Naive thymus-derived CD4-positive, alpha-beta T cell (primary cell): ENCODE measurements around the gene PAOX. TPM values are rescaled to one million over a fixed set of nuclear protein-coding genes. Genes with fewer than 3 reads are reported as not detected.

ENCODE experiments used
- ATAC-seq: fragments of 150-1000 bp; cut with Tn5 transposase; 2 replicates; pipeline ENCODE4 v1.10.0; 2021; ENCODE audit warnings: mild to moderate bottlenecking, moderate library complexity
- CTCF ChIA-PET: fragments of 350-600 bp; sonication (Branson Sonifier 250); formaldehyde crosslinking; loops from one replicate; lab custom pipeline; 2021; ENCODE audit warnings: antibody characterized with exemption; lab: Charles Lee
- POLR2A ChIA-PET: fragments of 350-600 bp; sonication (Branson Sonifier 250); formaldehyde crosslinking; loops from one replicate; lab custom pipeline; 2021; ENCODE audit warnings: antibody characterized with exemption, inconsistent platforms; lab: Charles Lee
- DNase-seq, 9 donors: peaks; one replicate each; pipeline versions ENCODE4 v3.0.0 to v3.0.0-alpha.2; 2020 to 2022; ENCODE audit warnings: mixed read lengths in 1 of 9
- H3K27ac ChIP-seq: one replicate; pipeline ENCODE4 v1.7.0; 2013; ENCODE audit warnings: mild to moderate bottlenecking, low read depth, low read length, moderate library complexity
- H3K27me3 ChIP-seq, 2 donors: one replicate each; pipeline ENCODE4 v1.7.0; 2013; ENCODE audit warnings: low read length in 2 of 2, mild to moderate bottlenecking in 2 of 2, moderate library complexity in 2 of 2; ENCODE audit not compliant: control insufficient read depth in 2 of 2, insufficient read depth in 2 of 2
- H3K36me3 ChIP-seq, 3 experiments: 1 replicate in 2 of 3; 2 replicates in 1 of 3; pipeline ENCODE4 v1.7.0; 2013; ENCODE audit warnings: low read length in 3 of 3, mild to moderate bottlenecking in 3 of 3, moderate library complexity in 1 of 3; ENCODE audit not compliant: insufficient read depth in 3 of 3, control insufficient read depth in 2 of 3
- H3K4me1 ChIP-seq, 2 donors: one replicate each; pipeline ENCODE4 v1.7.0; 2013; ENCODE audit warnings: low read length in 2 of 2, mild to moderate bottlenecking in 2 of 2, moderate library complexity in 1 of 2; ENCODE audit not compliant: control insufficient read depth in 2 of 2, insufficient read depth in 2 of 2
- H3K4me3 ChIP-seq: 2 replicates; pipeline ENCODE4 v1.7.0; 2013; ENCODE audit warnings: mild to moderate bottlenecking, low read length
- H3K9me3 ChIP-seq, 3 experiments: 1 replicate in 2 of 3; 2 replicates in 1 of 3; pipeline ENCODE4 v1.7.0; 2013; ENCODE audit warnings: low read length in 3 of 3; ENCODE audit not compliant: control insufficient read depth in 2 of 3
- H3K27ac Mint-ChIP-seq, 9 donors: one replicate each; pipeline ENCODE4 v1.8.0; 2020 to 2022; ENCODE audit warnings: mixed read lengths in 9 of 9, mild to moderate bottlenecking in 8 of 9, moderate library complexity in 5 of 9, inconsistent platforms in 2 of 9
- H3K27me3 Mint-ChIP-seq, 5 donors: one replicate each; pipeline ENCODE4 v1.8.0; 2021 to 2022; ENCODE audit warnings: mixed read lengths in 5 of 5, mild to moderate bottlenecking in 1 of 5
- H3K36me3 Mint-ChIP-seq, 5 donors: one replicate each; pipeline ENCODE4 v1.8.0; 2020 to 2022; ENCODE audit warnings: mixed read lengths in 5 of 5, mild to moderate bottlenecking in 3 of 5, inconsistent platforms in 1 of 5
- H3K4me1 Mint-ChIP-seq, 7 donors: one replicate each; pipeline ENCODE4 v1.8.0; 2020 to 2022; ENCODE audit warnings: mixed read lengths in 7 of 7, mild to moderate bottlenecking in 3 of 7, inconsistent platforms in 1 of 7
- H3K4me3 Mint-ChIP-seq, 10 donors: one replicate each; pipeline ENCODE4 v1.8.0; 2020 to 2022; ENCODE audit warnings: mild to moderate bottlenecking in 10 of 10, mixed read lengths in 10 of 10, moderate library complexity in 6 of 10, inconsistent platforms in 2 of 10
- H3K9me3 Mint-ChIP-seq, 11 donors: one replicate each; pipeline ENCODE4 v1.8.0; 2020 to 2022; ENCODE audit warnings: mixed read lengths in 11 of 11, mild to moderate bottlenecking in 4 of 11, inconsistent platforms in 1 of 11, moderate library complexity in 1 of 11
- intact Hi-C, 2 donors: fragments of 100-400 bp; cut with micrococcal nuclease; formaldehyde crosslinking; loops; one replicate each; pipeline ENCODE4 v1.15.1; 2023
- polyA plus RNA-seq, 2 donors: library from polyadenylated mRNA; unstranded; fragments of 300-500 nt; fragmentation: Illumina TruSeq; gene quantifications; one replicate each; pipeline ENCODE4 v1.2.3, GENCODE V29; 2021
- total RNA-seq, 6 experiments: library from RNA in 5 of 6; stranded (reverse) in 5 of 6; gene quantifications; 1 replicate in 5 of 6; 2 replicates in 1 of 6; pipeline ENCODE4 v1.2.3 and lab custom pipeline; 2021 to 2026

The PAOX gene
- total RNA-seq (1 to 10 TPM; 1.6 to 9.8 (median 7.7) TPM), polyA plus RNA-seq (1 to 10 TPM; 6.1 to 8.7 TPM), total RNA-seq (lab: John Stamatoyannopoulos, UW) (1.3 reads per million, percentile 2 among the genes with 10 or more reads in this experiment)

GRCh38 chr10:133379152-133379800 lies at the start of gene PAOX:
Gene PAOX, plus strand, starts transcription at chr10:133379262. Its CDS starts 55 bp downstream, at chr10:133379317.
- H3K9me3 Mint-ChIP-seq, result no peaks in the 10 kb centered on the region

GRCh38 chr10:133329491-133330202 lies 49.4 kb upstream of the PAOX start:
- Mint-ChIP-seq H3K9me3 (peaks cover 0 to 8% (median 0%) of the 10 kb centered on the region in 11 donors), H3K4me1 (peaks cover 4 to 18% (median 12%) of the 10 kb centered on the region in 7 donors), H3K27me3 (peaks cover 12 to 78% (median 19%) of the 10 kb centered on the region in 5 donors), H3K36me3 (no peaks in the 10 kb centered on the region), H3K27ac (no peak overlapping the region), H3K4me3 (peak overlapping the region in 8 of 10 donors; percentile 10 to 58 (median 42))
- Histone ChIP-seq H3K4me3 (no peak overlapping the region), H3K27ac (no peak overlapping the region), H3K4me1 (peaks cover 8 to 18% of the 10 kb centered on the region in 2 donors), H3K27me3 (peaks cover 8 to 12% of the 10 kb centered on the region in 2 donors), H3K9me3 (no peaks in the 10 kb centered on the region), H3K36me3 (no peaks in the 10 kb centered on the region)
- ATAC-seq (peak; percentile 92), DNase-seq (peak; percentile 72 to 88 (median 82))
- intact Hi-C loops, result loop anchor here (1.0 to 5.0 kb wide), 11 partner anchors 28 to 387 kb away; partner anchors contain the start of genes MTG1 (in 2 of the 2), CFAP46 (in 1 of the 2), PAOX (in 1 of the 2) and SCART1 (in 1 of the 2)
- ChIA-PET CTCF (interaction anchor here (0.5 to 1.9 kb wide), 19 partner anchors 8 to 284 kb away, joined by 3 to 17 read pairs (median 4); partner anchors contain the start of gene FUOM), POLR2A (interaction anchor here (0.6 to 1.0 kb wide), 2 partner anchors 60 to 706 kb away, joined by 3 to 4 read pairs; no protein-coding TSS in a partner anchor)

More at GRCh38 chr10:133379152-133379800, at the start of gene PAOX:
- Histone ChIP-seq H3K27me3 (no peaks in the 10 kb centered on the region), H3K27ac (peak within 1 kb of the TSS; percentile 69), H3K4me1 (peaks cover 0 to 3% of the 10 kb centered on the region in 2 donors), H3K4me3 (peak within 1 kb of the TSS; percentile 92), H3K9me3 (no peaks in the 10 kb centered on the region), H3K36me3 (peaks cover 0 to 4% (median 0%) of the 10 kb centered on the region in 3 experiments)
- H3K4me3 Mint-ChIP-seq, result peak within 1 kb of the TSS; percentile 82 to 90 (median 86)
- H3K27me3 Mint-ChIP-seq, result peaks cover 0 to 11% (median 0%) of the 10 kb centered on the region in 5 donors
- intact Hi-C loops, result loop anchor here (1.0 to 10.0 kb wide), 6 partner anchors 10 to 844 kb away; partner anchors contain the start of genes INPP5A (in 2 of the 2) and MTG1 (in 1 of the 2)
- ChIA-PET CTCF (no interaction called here), POLR2A (interaction anchor here (1.4 to 6.0 kb wide), 2 partner anchors 10 to 14 kb away, joined by 4 to 47 read pairs; no protein-coding TSS in a partner anchor)
- ATAC-seq (peak; percentile 65), DNase-seq (peak in 8 of 9 donors; percentile 44 to 74 (median 54))
- peaks cover 0 to 14% (median 7%) of the 10 kb centered on the region in 7 donors for H3K4me1 Mint-ChIP-seq
- H3K27ac Mint-ChIP-seq, result peak within 1 kb of the TSS in 5 of 9 donors; percentile 33 to 84 (median 75)
- H3K36me3 Mint-ChIP-seq, result no peaks in the 10 kb centered on the region

GRCh38 chr10:133332936-133333699 lies 45.9 kb upstream of the PAOX start:
- peak overlapping the region in 5 of 9 donors; percentile 14 to 67 (median 55) for H3K27ac Mint-ChIP-seq
- no peak for ATAC-seq
- POLR2A ChIA-PET, result no interaction called here
- H3K9me3 Mint-ChIP-seq, result peaks cover 0 to 8% (median 0%) of the 10 kb centered on the region in 11 donors
- CTCF ChIA-PET, result interaction anchor here (1.0 kb wide), 1 partner anchor 23 kb away, joined by 3 read pairs; no protein-coding TSS in a partner anchor
- Histone ChIP-seq H3K27me3 (peaks cover 0 to 3% of the 10 kb centered on the region in 2 donors), H3K4me3 (no peak overlapping the region), H3K36me3 (no peaks in the 10 kb centered on the region), H3K4me1 (peaks cover 13 to 24% of the 10 kb centered on the region in 2 donors), H3K9me3 (no peaks in the 10 kb centered on the region), H3K27ac (no peak overlapping the region)
- H3K27me3 Mint-ChIP-seq, result peaks cover 6 to 62% (median 8%) of the 10 kb centered on the region in 5 donors
- H3K4me3 Mint-ChIP-seq, result peak overlapping the region in 1 of 10 donors; percentile 12
- intact Hi-C loops, result no loop called here
- no peaks in the 10 kb centered on the region for H3K36me3 Mint-ChIP-seq
- DNase-seq, result no peak
- peaks cover 0 to 11% (median 5%) of the 10 kb centered on the region in 7 donors for H3K4me1 Mint-ChIP-seq

GRCh38 chr10:133334503-133335245 lies 44.4 kb upstream of the PAOX start:
- H3K9me3 ChIP-seq, result no peaks in the 10 kb centered on the region
- ChIA-PET CTCF (no interaction called here), POLR2A (interaction anchor here (0.7 to 3.4 kb wide), 3 partner anchors 10 to 55 kb away, joined by 3 to 16 read pairs (median 11); no protein-coding TSS in a partner anchor)
- peaks cover 0 to 8% (median 4%) of the 10 kb centered on the region in 7 donors for H3K4me1 Mint-ChIP-seq
- DNase-seq (peak in 1 of 9 donors; percentile 30), ATAC-seq (peak; percentile 16)
- H3K4me3 Mint-ChIP-seq, result peak overlapping the region in 9 of 10 donors; percentile 62 to 88 (median 78)
- peaks cover 0 to 8% (median 0%) of the 10 kb centered on the region in 11 donors for H3K9me3 Mint-ChIP-seq
- intact Hi-C loops, result loop anchor here in 1 of 2 donors (1.0 kb wide), 4 partner anchors 25 to 56 kb away; partner anchors contain the start of gene ECHS1
- peak overlapping the region; percentile 9 to 93 (median 84) for H3K27ac Mint-ChIP-seq
- H3K4me1 ChIP-seq, result peaks cover 13 to 24% of the 10 kb centered on the region in 2 donors
- peaks cover 0 to 47% (median 3%) of the 10 kb centered on the region in 5 donors for H3K27me3 Mint-ChIP-seq
- H3K27ac ChIP-seq, result peak overlapping the region; percentile 78
- no peaks in the 10 kb centered on the region for H3K27me3 ChIP-seq
- H3K36me3 Mint-ChIP-seq, result no peaks in the 10 kb centered on the region
- H3K4me3 ChIP-seq, result peak overlapping the region; percentile 65
- H3K36me3 ChIP-seq, result no peaks in the 10 kb centered on the region
